ENCODE data around the gene ANP32B. TPM values are rescaled to one million over a fixed set of nuclear protein-coding genes. Genes with fewer than 3 reads are reported as not detected.
"Not testable (repeated sequence)": the region's sequence is repeated elsewhere in the genome, so short reads cannot be mapped to it uniquely, and the experiment has no call there.

The ANP32B gene
- total RNA-seq, 1 donor from 2014 or later, result 54.5 TPM

DNA sequence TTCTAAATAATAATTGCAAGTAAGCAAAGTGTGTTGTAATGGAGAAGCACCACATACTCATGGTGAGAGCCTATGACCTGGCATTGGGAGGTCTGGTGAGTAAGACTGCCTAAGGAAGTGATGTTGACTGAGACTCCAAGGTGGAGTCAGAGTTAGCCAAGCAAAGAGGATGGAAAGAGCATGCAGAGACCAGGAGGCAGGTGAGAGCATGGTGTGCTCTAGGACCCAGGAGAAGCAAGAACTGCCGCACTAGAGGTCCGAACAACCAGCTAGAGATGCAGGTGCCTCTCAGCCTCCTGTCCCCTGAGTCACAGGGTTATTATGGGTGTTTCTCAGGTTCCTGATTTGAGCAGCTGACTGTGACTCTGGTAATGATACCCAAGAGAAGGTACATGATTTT, 27.3 kb downstream of the ANP32B start:
- no peak for ATAC-seq
- DNase-seq (ENCODE audit: missing footprints), result no peak
- intact Hi-C loops (cut with DNase I), result no loop called here

DNA sequence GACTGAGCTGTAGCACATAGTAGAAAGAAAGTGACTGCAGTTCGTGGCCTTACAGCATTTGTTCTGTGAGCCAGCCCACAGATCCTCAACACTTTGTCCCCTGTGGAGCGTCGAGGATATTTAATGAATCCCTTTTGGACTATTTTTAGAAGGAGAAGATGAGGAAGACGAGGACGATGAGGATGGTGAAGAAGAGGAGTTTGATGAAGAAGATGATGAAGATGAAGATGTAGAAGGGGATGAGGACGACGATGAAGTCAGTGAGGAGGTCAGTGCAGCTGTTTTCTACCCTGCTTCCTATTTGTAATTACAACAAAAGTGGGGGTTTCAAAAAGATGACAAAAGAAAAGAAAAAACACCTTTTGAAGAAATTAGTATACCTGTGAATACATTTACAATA, 28.0 kb downstream of the ANP32B start:
- DNase-seq (ENCODE audit: missing footprints) (no peak), ATAC-seq (no peak)
- intact Hi-C loops (cut with DNase I), result no loop called here

DNA sequence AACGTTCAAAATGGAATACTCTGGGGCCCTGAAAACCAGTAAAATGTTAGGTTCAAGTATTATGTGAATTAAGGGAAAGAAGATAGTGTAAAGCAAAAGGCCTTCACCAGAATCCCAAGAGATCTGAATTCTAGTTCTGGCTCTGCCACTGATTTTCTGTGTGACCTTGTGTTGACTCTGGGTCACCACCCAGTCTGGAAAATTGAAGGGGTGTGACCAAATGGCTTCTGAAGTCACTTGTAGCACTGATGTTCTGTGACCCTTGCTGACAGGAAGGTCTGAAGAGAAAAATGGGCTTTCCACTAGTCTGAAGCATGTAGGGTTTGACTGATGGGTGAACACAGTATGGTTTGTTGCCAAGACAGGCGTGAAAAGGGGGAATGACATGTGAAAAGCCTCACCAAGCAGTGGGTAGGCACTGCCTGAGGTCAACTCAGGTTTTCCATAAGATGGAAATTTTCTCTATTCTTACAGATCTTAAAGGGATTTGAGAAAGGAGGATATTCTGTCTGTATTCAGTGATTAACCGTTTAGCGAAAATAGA, 33.1 kb downstream of the ANP32B start:
- intact Hi-C loops (cut with DNase I), result loop anchor here (5.0 kb wide), 2 partner anchors 34 to 41 kb away; partner anchors contain the start of genes ANP32B and NANS
- no peak for DNase-seq (ENCODE audit: missing footprints)
- ATAC-seq, result no peak

DNA sequence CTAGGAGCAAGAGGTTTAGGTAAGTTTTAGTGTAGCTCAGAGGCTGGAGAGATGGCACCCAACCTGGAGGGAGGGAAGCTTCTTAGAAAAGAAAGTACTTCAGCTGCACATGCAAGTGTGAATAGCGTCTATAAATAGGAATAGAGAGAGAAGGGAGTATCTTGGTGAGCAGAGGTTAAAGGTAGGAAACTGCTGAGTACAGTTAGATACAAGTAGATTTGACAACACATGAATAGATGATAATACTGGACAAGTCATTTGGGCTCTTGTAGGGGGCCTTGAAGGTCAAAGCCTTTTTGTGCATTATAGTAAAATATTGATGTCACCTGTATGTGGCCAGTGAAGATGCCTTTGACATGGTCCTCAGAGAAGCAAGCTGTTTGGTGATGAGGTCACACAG, 34.2 kb downstream of the ANP32B start:
- intact Hi-C loops (cut with DNase I), result loop anchor here (5.0 kb wide), 2 partner anchors 35 to 40 kb away; partner anchors contain the start of genes ANP32B and NANS
- no peak for DNase-seq (ENCODE audit: missing footprints)
- ATAC-seq, result no peak

DNA sequence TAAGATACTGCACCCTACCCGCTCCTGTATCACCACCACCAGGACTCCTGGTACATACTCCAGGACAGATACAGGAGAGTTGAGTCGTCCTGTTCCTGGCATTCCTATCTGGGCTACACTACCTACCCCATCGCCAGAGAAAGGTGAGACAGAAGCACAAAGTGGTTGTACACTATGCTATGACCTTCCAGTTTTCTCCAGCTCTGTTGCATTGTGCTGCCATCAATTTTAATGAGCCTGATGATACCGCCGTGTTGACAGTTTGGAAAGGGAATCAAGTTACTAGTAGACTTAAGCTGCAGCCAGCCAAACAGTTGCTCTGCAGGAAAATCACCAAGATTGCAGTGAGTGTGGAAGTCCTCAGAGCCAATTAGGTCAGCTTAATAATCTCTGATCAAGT, 35.2 kb downstream of the ANP32B start:
- intact Hi-C loops (cut with DNase I), result loop anchor here (5.0 kb wide), 2 partner anchors 36 to 39 kb away; partner anchors contain the start of genes ANP32B and NANS
- peak; percentile 52 for ATAC-seq
- no peak for DNase-seq (ENCODE audit: missing footprints)

DNA sequence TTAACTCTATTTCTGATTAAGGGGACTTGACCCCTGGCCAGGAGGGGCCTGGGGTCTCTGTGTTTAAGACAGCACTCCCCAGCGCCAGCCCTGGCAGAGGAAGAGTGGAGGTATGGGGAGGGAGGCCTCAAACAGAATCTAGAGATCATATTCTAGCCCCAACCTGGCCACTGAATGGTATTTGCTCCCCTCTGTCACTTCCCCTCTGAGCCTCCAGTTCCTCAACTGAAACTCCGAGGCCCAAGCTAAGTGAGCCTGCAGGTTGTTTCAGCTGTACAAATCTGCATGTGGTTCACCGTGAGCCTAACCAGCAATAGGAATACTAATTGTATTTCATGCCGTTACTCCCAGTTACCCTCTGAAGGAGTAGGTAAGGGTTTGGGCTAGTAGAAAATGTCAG, 36.0 kb downstream of the ANP32B start:
- DNase-seq (ENCODE audit: missing footprints) (no peak), ATAC-seq (no peak)
- intact Hi-C loops (cut with DNase I), result loop anchor here (5.0 kb wide), 2 partner anchors 37 to 38 kb away; partner anchors contain the start of genes ANP32B and NANS

DNA sequence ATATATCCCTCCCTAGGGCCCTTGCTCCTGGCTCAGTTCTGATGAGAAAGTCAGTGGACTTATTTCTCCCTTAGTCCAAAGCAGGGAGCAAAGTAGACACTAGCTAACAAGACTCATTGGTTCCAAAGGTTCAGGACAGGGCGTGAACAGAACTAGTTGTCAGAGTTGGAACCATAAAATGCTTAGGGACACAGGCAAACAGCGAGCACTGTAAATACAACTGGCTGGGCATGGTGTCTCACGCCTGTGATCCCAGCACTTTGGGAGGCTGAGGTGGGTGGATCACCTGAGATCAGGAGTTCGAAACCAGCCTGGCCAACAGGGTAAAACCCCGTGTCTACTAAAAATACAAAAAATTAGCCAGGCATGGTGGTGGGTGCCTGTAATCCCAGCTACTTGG, 36.7 kb downstream of the ANP32B start:
- not testable (repeated sequence) for ATAC-seq

DNA sequence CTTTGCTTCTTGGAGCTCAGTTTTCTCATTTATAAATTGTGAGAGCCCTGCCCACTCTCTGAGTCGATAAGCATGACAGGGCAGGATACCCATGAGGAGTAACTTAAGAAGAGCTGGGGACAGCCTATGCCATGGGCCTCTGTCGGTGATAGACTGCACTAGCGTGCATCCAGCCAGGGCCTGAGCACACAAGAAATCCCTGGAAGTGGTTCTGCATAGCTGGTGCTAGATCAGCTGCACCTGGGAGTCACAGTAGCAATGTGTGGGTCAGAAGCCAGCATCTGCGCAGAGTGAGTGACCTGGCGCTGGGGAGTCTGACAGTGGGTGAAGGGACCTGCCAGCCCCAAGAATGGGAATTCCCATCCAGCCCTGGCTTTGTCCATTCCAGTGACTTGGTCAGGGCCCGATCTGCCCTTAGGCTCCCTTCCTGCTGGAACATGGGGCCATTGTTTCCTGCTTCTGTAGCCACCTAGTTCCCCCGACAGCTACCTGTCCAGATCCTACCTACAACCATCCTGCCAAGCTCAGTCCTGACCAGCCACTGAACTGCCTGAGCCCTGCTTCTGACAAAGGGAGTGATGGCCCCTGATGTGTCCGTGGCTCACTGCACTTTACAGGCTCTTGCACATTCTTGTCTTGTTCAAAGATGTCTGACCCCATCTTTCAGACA, 37.5 kb downstream of the ANP32B start:
- DNase-seq (ENCODE audit: missing footprints) (no peak), ATAC-seq (no peak)
- intact Hi-C loops (cut with DNase I), result no loop called here

More for the DNA sequence above, 36.7 kb downstream of the ANP32B start:
- not testable (repeated sequence) for DNase-seq (ENCODE audit: missing footprints)
- intact Hi-C loops (cut with DNase I), result loop anchor here (5.0 kb wide), 2 partner anchors 37 to 38 kb away; partner anchors contain the start of genes ANP32B and NANS

DNA sequence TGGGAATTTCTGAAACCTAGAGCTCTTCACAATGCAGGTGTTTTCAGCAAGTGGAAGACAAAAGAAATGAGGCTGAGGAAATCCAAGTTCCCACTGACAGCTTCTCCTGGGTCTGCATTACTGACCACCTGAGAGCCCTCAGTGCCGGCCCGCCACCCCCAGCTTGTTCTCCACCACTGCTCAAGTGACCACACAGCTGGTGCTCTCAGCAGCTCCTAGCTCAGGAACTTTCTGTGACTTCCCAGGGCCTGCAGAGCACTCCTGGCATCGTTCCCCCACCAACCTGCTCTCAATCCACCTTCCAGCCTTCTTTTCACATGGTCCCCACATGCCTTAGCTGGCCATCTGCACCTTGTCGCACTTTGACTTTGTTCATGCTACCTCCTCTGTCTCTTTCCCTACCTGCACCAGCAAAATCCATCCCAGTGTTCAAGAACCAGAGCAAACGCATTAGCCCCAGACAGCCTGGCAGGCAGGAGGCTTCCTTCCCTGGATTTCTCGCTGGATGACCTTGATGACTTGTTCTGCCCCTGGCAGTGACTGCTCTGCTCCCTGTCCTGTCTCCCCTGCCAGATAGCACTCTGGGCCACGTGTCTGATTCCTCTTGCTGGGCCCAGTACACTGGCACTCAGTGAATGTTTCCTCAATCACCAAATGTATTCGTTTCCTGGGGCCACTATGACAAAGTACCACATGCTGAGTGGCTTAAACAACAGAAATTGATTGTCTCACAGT, 38.3 kb downstream of the ANP32B start:
- intact Hi-C loops (cut with DNase I), result no loop called here
- ATAC-seq (peak; percentile 88), DNase-seq (ENCODE audit: missing footprints) (peak; percentile 74)

DNA sequence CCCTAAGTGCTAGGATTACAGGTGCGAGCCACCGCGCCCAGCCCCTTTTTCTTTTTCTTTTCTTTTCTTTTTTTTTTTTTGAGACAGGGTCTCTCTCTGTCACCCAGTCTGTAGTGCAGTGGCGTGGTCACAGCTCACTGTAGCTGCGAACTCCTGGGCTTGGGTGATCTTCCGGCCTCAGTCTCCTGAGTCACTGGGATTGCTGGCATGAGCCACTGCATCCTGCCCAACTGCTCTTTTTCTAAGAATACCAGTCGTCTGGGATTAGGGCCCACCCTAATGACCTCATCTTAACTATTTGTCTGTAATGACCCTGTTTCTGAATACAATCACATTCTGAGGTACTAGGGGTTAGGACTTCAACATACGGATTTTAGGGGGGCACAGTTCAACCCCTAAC, 39.3 kb downstream of the ANP32B start:
- DNase-seq (ENCODE audit: missing footprints) (no peak), ATAC-seq (no peak)
- intact Hi-C loops (cut with DNase I), result no loop called here

DNA sequence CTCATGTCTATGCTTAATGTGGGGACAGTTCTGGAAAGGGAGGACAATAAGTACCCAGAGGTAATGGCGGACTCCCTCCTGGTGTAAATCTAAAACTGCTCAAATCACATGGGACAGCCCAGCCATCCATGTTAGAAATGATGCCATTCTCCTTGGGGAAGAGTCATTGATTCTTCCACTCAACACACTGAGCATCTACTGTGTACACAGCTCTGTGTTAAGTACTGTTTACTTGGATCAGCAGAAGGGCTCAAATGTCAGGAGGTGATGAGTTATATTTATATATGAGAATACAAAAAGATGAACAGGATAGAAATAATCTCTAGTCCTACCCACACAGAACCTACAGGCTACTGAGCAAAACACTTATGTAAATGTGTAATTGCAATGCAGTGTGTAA, 41.6 kb downstream of the ANP32B start:
- DNase-seq (ENCODE audit: missing footprints), result no peak
- ATAC-seq, result no peak
- intact Hi-C loops (cut with DNase I), result no loop called here

DNA sequence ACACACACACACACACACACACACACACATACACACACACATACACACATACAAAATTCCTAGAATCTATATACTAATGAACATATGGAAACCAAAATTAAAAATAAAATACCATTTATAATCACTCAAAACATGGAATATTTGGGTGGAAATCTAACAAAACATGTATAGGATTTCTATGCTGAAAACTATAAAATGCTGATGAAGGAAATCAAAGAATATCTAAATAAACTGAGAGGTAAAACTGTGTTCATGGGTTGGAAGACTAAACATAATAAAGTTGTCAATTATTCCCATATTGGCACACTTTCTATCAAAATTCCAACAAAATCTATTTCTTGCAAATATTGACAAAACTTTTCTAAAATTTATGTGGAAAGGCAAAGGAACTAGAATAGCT, 48.0 kb downstream of the ANP32B start:
- intact Hi-C loops (cut with DNase I), result no loop called here
- no peak for ATAC-seq
- no peak for DNase-seq (ENCODE audit: missing footprints)

DNA sequence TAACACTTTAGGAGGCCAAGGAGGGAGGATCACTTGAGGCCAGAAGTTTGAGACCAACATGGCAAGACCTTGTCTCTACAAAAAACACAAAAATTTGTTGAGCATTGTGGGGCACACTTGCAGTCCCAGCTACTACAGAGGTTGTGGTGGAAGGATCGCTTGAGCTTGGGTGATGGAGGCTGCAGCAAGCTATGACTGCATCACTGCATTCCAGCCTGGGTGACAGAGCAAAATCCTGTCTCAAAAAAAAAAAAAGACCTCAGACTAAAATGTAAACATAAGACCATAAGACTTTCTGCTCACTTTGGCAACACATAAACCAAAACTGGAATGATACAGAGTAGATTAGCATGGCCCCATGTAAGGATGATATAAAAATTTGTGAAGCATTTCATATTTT, 48.8 kb downstream of the ANP32B start:
- DNase-seq (ENCODE audit: missing footprints), result no peak
- ATAC-seq, result no peak
- intact Hi-C loops (cut with DNase I), result no loop called here

DNA sequence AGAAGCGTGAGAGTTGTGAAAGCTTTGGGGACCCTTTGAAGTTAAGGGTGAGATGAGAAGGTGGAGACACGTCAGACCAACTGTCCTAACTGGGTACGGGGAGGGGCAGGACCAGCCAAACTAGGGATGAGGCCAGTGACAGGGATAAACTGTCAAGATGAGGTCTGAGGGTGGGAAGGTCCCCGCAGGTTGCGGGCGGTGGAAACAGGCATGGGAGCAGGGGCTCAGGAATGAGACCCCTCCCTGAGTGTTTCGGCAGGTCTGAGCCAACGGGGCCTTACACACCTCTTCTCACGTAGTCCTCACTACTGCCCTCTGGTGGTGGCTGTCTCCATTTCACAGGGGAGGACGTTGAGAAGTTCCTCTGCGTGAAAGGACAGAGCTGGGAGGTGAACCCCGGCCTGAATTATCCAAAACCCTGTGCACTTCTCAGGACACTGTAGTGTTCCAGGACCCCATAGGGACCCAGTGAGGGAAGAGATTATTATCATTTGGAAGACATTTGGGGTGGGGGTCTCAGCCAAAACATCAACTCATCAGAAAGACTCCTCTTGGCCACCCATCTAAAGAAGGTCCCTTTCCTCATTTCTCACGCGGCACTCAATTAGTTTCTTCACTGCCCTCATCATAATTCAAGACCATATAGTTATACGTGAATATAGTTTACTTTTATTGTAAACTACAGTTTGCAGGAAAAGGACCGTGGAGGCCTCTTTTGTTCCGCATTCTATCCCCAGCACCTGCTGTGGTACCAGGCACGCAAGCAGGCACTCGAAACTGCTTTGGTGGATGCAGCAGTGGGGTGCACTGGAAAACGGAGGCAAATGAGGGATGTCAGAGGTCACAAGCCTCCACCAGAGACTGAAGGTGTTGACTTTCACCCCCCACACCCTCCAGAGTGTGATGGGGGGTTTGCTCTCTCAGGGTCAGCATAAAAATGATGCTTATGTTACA, 51.7 kb downstream of the ANP32B start:
- peak; percentile 72 for ATAC-seq
- intact Hi-C loops (cut with DNase I), result no loop called here

DNA sequence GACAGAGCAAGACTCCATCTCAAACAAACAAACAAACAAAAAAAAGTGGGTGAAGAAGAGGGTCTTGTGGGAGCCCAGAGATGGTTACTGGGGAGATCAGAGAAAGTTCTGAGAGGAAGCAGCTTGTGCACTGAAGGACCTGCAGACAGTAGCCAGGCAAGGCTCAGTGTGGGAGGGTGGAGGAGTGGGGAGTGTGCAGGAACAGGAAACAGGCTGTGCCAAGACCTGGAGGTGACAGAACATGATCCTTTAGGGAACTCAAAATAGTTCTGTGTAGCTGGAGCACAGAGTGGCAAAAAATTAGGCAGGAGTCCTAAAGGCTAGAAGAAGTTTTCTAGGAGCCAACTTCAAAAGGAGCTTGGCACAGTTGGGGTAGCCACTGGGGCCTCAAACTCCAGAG, 54.2 kb downstream of the ANP32B start:
- ATAC-seq (peak; percentile 91), DNase-seq (ENCODE audit: missing footprints) (no peak)
- intact Hi-C loops (cut with DNase I), result loop anchor here (2.0 kb wide), 3 partner anchors 19 to 115 kb away; partner anchors contain the start of genes NANS and TRMO

More for the DNA sequence above, 51.7 kb downstream of the ANP32B start:
- peak; percentile 84 for DNase-seq (ENCODE audit: missing footprints)

DNA sequence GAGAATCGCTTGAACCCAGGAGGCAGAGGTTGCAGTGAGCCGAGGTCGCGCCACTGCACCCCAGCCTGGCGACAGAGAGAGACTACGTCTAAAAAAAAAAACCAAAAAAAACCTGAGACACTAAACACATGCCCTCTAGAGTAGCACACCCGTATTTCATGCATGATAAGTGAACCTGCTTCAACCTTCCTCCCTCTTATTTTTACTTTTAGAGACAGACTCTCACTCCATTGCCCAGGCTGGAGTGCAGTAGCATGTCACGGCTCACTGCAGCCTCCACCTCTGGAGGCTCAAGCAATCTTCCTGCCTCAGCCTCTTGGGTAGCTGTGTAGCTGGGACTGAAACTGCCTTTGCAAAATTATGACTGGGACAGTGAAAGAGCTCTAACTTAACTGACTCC, 55.8 kb downstream of the ANP32B start:
- intact Hi-C loops (cut with DNase I), result no loop called here

DNA sequence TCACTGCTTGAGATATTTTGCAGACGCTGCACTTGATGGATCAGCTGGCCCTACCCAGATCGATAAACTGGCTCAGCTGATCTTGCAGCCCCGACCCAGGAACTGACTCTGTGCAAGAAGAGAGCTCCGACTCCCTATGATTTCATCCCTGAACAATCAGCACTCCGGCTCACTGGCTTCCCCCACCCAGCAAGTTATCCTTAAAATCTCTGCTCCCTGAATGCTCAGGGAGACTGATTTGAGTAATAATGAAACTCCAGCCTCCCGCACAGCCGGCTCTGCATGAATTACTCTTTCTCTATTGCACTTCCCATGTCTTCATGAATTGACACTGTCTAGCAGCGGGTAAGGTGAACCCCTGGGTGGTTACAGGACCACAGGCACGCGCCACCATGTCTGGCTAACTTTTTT, 56.5 kb downstream of the ANP32B start:
- DNase-seq (ENCODE audit: missing footprints) (no peak), ATAC-seq (no peak)
- intact Hi-C loops (cut with DNase I), result no loop called here

More for the DNA sequence above, 55.8 kb downstream of the ANP32B start:
- no peak for DNase-seq (ENCODE audit: missing footprints)
- no peak for ATAC-seq

DNA sequence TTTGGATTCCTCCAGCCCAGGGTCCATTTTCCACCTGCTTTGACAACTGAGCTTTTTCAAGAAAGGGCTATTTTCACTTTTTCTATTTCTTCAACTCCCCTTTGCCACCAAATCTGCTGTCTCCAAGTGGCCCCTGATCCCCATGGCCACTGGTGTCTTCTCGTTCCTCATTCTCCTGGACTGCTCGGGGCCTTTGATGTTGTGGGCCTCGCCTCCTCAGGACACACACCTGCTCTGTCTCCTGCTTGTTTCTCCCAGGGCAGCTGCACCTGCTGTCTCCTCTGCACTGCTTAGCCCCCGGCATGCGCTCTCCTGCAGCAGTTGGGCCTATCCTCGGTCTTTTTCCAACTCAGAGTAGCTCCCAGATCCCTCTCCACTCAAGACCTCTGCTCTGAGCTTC, 57.1 kb downstream of the ANP32B start:
- no peak for DNase-seq (ENCODE audit: missing footprints)
- ATAC-seq, result no peak
- intact Hi-C loops (cut with DNase I), result no loop called here

DNA sequence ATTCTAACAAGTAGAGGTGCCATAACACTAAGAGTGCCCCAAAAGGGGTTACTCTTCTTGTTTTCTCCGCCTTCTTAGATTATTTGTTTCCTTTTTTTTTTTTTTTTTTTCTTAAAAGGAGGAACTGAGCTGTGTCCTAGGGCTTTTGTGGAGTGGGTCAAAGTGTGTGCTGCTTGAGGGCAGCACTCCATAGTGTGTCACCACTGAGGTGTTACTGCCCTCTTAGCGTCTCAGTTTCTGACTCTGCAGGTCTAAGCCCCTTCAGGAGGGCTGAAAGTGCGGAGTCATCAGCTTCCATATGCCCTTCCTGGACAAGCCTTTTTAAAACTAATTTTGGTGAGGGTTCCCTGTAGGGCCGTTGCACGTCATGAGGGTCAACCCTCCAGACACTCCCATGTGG, 60.8 kb downstream of the ANP32B start:
- ATAC-seq (no peak), DNase-seq (ENCODE audit: missing footprints) (no peak)

More for the DNA sequence above, 60.8 kb downstream of the ANP32B start:
- intact Hi-C loops (cut with DNase I), result no loop called here

All from Right ventricle myocardium inferior (tissue), 1 donor.